WTC11 (cell line): Measurements from ENCODE around the gene KCNJ1. TPM values are rescaled to one million over a fixed set of nuclear protein-coding genes. Genes with fewer than 3 reads are reported as not detected.

Experiments used
- ATAC-seq: fragments of 200-7000 bp; cut with Tn5 transposase; 2 replicates; pipeline ENCODE4 v1.10.0; 2021; ENCODE audit warnings: mild to moderate bottlenecking, moderate library complexity
- CTCF ChIA-PET: fragments of 300-600 bp; sonication (Branson Sonifier 250); formaldehyde crosslinking; loops from one replicate; lab custom pipeline; 2021; ENCODE audit warnings: antibody characterized with exemption; lab: Charles Lee
- POLR2A ChIA-PET: fragments of 350-600 bp; sonication (Branson Sonifier 250); formaldehyde crosslinking; loops from one replicate; lab custom pipeline; 2021; ENCODE audit warnings: antibody characterized with exemption; lab: Charles Lee
- DNase-seq: peaks from one replicate; pipeline ENCODE4 v3.0.0; 2021; ENCODE audit warnings: low spot score
- H3K27ac Mint-ChIP-seq: 2 replicates; pipeline ENCODE4 v1.8.0; 2021; ENCODE audit warnings: mixed read lengths
- H3K27me3 Mint-ChIP-seq: 2 replicates; pipeline ENCODE4 v1.8.0; 2021; ENCODE audit warnings: low read depth, mild to moderate bottlenecking, moderate library complexity, mixed read lengths
- H3K36me3 Mint-ChIP-seq: 2 replicates; pipeline ENCODE4 v1.8.0; 2021; ENCODE audit warnings: mixed read lengths
- H3K4me1 Mint-ChIP-seq: 2 replicates; pipeline ENCODE4 v1.8.0; 2022; ENCODE audit warnings: mixed read lengths
- H3K4me3 Mint-ChIP-seq: 2 replicates; pipeline ENCODE4 v1.8.0; 2021; ENCODE audit warnings: mild to moderate bottlenecking, moderate library complexity, mixed read lengths
- H3K9me3 Mint-ChIP-seq: 2 replicates; pipeline ENCODE4 v1.8.0; 2021; ENCODE audit warnings: mixed read lengths
- ATF1 ChIP-seq: sonication (generic); formaldehyde crosslinking; IDR thresholded peaks from 2 replicates; pipeline ENCODE4 v1.8.1; 2023; ENCODE audit warnings: mild to moderate bottlenecking, moderate library complexity, missing genetic modification reagents
- ATF3 ChIP-seq: sonication (generic); formaldehyde crosslinking; conservative IDR thresholded peaks from 2 replicates; pipeline ENCODE4 v1.8.1; 2022; ENCODE audit warnings: mild to moderate bottlenecking, missing genetic modification reagents
- CREB1 ChIP-seq: sonication (generic); formaldehyde crosslinking; IDR thresholded peaks from 2 replicates; pipeline ENCODE4 v1.8.0; 2023; ENCODE audit warnings: mild to moderate bottlenecking, missing genetic modification reagents
- ETV6 ChIP-seq: sonication (generic); formaldehyde crosslinking; IDR thresholded peaks from 2 replicates; pipeline ENCODE4 v1.8.1; 2022; ENCODE audit warnings: mild to moderate bottlenecking, missing genetic modification reagents
- FOXP1 ChIP-seq: sonication (generic); formaldehyde crosslinking; IDR thresholded peaks from 2 replicates; pipeline ENCODE4 v1.8.0; 2022; ENCODE audit warnings: missing genetic modification reagents, mild to moderate bottlenecking, moderate library complexity, borderline replicate concordance
- JAZF1 ChIP-seq: fragments of 250-450 bp; sonication (Bioruptor Pico); IDR thresholded peaks from 2 replicates; pipeline ENCODE4 v1.9.0; 2021; ENCODE audit warnings: moderate library complexity, mild to moderate bottlenecking, inconsistent platforms
- NFYB ChIP-seq: sonication (generic); formaldehyde crosslinking; conservative IDR thresholded peaks from 2 replicates; pipeline ENCODE4 v1.8.0; 2022; ENCODE audit warnings: low read depth, missing genetic modification reagents
- NR1H2 ChIP-seq: sonication (generic); formaldehyde crosslinking; IDR thresholded peaks from 2 replicates; pipeline ENCODE4 v1.9.0; 2021; ENCODE audit warnings: mild to moderate bottlenecking, moderate library complexity, missing genetic modification reagents
- NR2C2 ChIP-seq: sonication (generic); formaldehyde crosslinking; IDR thresholded peaks from 2 replicates; pipeline ENCODE4 v1.8.0; 2022; ENCODE audit warnings: mild to moderate bottlenecking, missing genetic modification reagents
- OVOL2 ChIP-seq: fragments of 250-450 bp; sonication (Bioruptor Pico); IDR thresholded peaks from 2 replicates; pipeline ENCODE4 v1.9.0; 2021; ENCODE audit warnings: mild to moderate bottlenecking, borderline replicate concordance
- SOX15 ChIP-seq: fragments of 250-450 bp; sonication (Bioruptor Pico); IDR thresholded peaks from 2 replicates; pipeline ENCODE4 v1.9.0; 2021; ENCODE audit warnings: mild to moderate bottlenecking
- TEAD1 ChIP-seq: sonication (generic); formaldehyde crosslinking; IDR thresholded peaks from 2 replicates; pipeline ENCODE4 v1.8.0; 2022; ENCODE audit warnings: mild to moderate bottlenecking, missing genetic modification reagents
- USF1 ChIP-seq: sonication (generic); formaldehyde crosslinking; IDR thresholded peaks from 2 replicates; pipeline ENCODE4 v1.8.0; 2022; ENCODE audit warnings: mild to moderate bottlenecking, missing genetic modification reagents
- ZNF138 ChIP-seq: sonication (generic); formaldehyde crosslinking; conservative IDR thresholded peaks from 2 replicates; pipeline ENCODE4 v1.8.1; 2022; ENCODE audit warnings: mild to moderate bottlenecking, moderate library complexity, missing genetic modification reagents
- ZNF263 ChIP-seq: sonication (generic); formaldehyde crosslinking; IDR thresholded peaks from 2 replicates; pipeline ENCODE4 v1.8.1; 2022; ENCODE audit warnings: low read depth, mild to moderate bottlenecking, moderate library complexity, missing genetic modification reagents
- ZNF416 ChIP-seq: fragments of 250-450 bp; sonication (Bioruptor Pico); IDR thresholded peaks from 2 replicates; pipeline ENCODE4 v1.9.0; 2021; ENCODE audit warnings: mild to moderate bottlenecking, inconsistent platforms
- ZSCAN18 ChIP-seq: fragments of 250-450 bp; sonication (Bioruptor Pico); IDR thresholded peaks from 2 replicates; pipeline ENCODE4 v2.1.2; 2022; ENCODE audit warnings: mild to moderate bottlenecking, moderate library complexity
- total RNA-seq: library from RNA; stranded (reverse); gene quantifications from 3 replicates; pipeline ENCODE4 v1.2.3, GENCODE V29; 2021
- TF ChIP-seq, protein P1 (sequence below): fragments of 250-450 bp; sonication (Bioruptor Pico); IDR thresholded peaks from 2 replicates; pipeline ENCODE4 v1.9.0; 2021; ENCODE audit warnings: mild to moderate bottlenecking
- TF ChIP-seq, protein P2 (sequence below): sonication (generic); formaldehyde crosslinking; IDR thresholded peaks from 2 replicates; pipeline ENCODE4 v1.8.0; 2023; ENCODE audit warnings: missing genetic modification reagents
- TF ChIP-seq, protein P3 (sequence below): sonication (generic); formaldehyde crosslinking; IDR thresholded peaks from 2 replicates; pipeline ENCODE4 v1.8.1; 2023; ENCODE audit warnings: mild to moderate bottlenecking, missing genetic modification reagents, borderline replicate concordance

Gene KCNJ1
- total RNA-seq, 1 experiment from 2014 or later: 0.24 TPM

GRCh38 chr11:128860571-128861361, 6.3 kb downstream of the KCNJ1 start:
- POLR2A ChIA-PET: no interaction called here
- Mint-ChIP-seq H3K4me1 (peaks cover 22% of the 10 kb centered on the region), H3K36me3 (no peaks in the 10 kb centered on the region), H3K27ac (no peak overlapping the region), H3K27me3 (peaks cover 19% of the 10 kb centered on the region)
- ATAC-seq: no peak
- TF ChIP-seq ZSCAN18 (CRISPR knock-in tag): no peak
- TF ChIP-seq TEAD1: no peak
- TF ChIP-seq, protein P1, sequence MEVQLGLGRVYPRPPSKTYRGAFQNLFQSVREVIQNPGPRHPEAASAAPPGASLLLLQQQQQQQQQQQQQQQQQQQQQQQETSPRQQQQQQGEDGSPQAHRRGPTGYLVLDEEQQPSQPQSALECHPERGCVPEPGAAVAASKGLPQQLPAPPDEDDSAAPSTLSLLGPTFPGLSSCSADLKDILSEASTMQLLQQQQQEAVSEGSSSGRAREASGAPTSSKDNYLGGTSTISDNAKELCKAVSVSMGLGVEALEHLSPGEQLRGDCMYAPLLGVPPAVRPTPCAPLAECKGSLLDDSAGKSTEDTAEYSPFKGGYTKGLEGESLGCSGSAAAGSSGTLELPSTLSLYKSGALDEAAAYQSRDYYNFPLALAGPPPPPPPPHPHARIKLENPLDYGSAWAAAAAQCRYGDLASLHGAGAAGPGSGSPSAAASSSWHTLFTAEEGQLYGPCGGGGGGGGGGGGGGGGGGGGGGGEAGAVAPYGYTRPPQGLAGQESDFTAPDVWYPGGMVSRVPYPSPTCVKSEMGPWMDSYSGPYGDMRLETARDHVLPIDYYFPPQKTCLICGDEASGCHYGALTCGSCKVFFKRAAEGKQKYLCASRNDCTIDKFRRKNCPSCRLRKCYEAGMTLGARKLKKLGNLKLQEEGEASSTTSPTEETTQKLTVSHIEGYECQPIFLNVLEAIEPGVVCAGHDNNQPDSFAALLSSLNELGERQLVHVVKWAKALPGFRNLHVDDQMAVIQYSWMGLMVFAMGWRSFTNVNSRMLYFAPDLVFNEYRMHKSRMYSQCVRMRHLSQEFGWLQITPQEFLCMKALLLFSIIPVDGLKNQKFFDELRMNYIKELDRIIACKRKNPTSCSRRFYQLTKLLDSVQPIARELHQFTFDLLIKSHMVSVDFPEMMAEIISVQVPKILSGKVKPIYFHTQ: no peak
- TF ChIP-seq, protein P2, sequence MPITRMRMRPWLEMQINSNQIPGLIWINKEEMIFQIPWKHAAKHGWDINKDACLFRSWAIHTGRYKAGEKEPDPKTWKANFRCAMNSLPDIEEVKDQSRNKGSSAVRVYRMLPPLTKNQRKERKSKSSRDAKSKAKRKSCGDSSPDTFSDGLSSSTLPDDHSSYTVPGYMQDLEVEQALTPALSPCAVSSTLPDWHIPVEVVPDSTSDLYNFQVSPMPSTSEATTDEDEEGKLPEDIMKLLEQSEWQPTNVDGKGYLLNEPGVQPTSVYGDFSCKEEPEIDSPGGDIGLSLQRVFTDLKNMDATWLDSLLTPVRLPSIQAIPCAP (CRISPR knock-in tag): no peak
- TF ChIP-seq ZNF416 (CRISPR knock-in tag): no peak
- TF ChIP-seq CREB1 (CRISPR knock-in tag): no peak
- TF ChIP-seq, protein P3, sequence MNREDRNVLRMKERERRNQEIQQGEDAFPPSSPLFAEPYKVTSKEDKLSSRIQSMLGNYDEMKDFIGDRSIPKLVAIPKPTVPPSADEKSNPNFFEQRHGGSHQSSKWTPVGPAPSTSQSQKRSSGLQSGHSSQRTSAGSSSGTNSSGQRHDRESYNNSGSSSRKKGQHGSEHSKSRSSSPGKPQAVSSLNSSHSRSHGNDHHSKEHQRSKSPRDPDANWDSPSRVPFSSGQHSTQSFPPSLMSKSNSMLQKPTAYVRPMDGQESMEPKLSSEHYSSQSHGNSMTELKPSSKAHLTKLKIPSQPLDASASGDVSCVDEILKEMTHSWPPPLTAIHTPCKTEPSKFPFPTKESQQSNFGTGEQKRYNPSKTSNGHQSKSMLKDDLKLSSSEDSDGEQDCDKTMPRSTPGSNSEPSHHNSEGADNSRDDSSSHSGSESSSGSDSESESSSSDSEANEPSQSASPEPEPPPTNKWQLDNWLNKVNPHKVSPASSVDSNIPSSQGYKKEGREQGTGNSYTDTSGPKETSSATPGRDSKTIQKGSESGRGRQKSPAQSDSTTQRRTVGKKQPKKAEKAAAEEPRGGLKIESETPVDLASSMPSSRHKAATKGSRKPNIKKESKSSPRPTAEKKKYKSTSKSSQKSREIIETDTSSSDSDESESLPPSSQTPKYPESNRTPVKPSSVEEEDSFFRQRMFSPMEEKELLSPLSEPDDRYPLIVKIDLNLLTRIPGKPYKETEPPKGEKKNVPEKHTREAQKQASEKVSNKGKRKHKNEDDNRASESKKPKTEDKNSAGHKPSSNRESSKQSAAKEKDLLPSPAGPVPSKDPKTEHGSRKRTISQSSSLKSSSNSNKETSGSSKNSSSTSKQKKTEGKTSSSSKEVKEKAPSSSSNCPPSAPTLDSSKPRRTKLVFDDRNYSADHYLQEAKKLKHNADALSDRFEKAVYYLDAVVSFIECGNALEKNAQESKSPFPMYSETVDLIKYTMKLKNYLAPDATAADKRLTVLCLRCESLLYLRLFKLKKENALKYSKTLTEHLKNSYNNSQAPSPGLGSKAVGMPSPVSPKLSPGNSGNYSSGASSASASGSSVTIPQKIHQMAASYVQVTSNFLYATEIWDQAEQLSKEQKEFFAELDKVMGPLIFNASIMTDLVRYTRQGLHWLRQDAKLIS (CRISPR knock-in tag): no peak
- no peak for TF ChIP-seq NFYB (CRISPR knock-in tag)
- no peak for TF ChIP-seq ATF1 (CRISPR knock-in tag)
- no peak for TF ChIP-seq NR2C2 (CRISPR knock-in tag)
- TF ChIP-seq, all 79 proteins: peak for 0
- CTCF ChIA-PET: interaction anchor here (0.7 to 1.5 kb wide), 7 partner anchors 11 to 58 kb away, joined by 3 to 5 read pairs (median 3); no protein-coding TSS in a partner anchor
- Mint-ChIP-seq H3K4me3 (no peak overlapping the region), H3K9me3 (no peaks in the 10 kb centered on the region)
- no peak for DNase-seq

GRCh38 chr11:128859563-128860441, 7.3 kb downstream of the KCNJ1 start:
- Mint-ChIP-seq H3K4me1 (peaks cover 23% of the 10 kb centered on the region), H3K4me3 (no peak overlapping the region), H3K27me3 (peaks cover 19% of the 10 kb centered on the region), H3K9me3 (no peaks in the 10 kb centered on the region), H3K36me3 (no peaks in the 10 kb centered on the region), H3K27ac (no peak overlapping the region)
- ATAC-seq (peak; percentile 94), DNase-seq (peak; percentile 88)
- POLR2A ChIA-PET: no interaction called here
- CTCF ChIA-PET: interaction anchor here (0.7 to 1.0 kb wide), 4 partner anchors 10 to 29 kb away, joined by 3 to 5 read pairs (median 3); no protein-coding TSS in a partner anchor
- TF ChIP-seq USF1 (CRISPR knock-in tag): no peak
- TF ChIP-seq SOX15 (CRISPR knock-in tag): no peak
- no peak for TF ChIP-seq ATF3
- no peak for TF ChIP-seq FOXP1 (CRISPR knock-in tag)
- TF ChIP-seq ZNF138 (CRISPR knock-in tag): no peak
- TF ChIP-seq NR1H2 (CRISPR knock-in tag): no peak
- 0 out of 2 replicates have a peak, but pooled peaks have one; percentile 41 for TF ChIP-seq TEAD1
- TF ChIP-seq JAZF1 (CRISPR knock-in tag): no peak
- TF ChIP-seq ZNF263 (CRISPR knock-in tag): no peak
- no peak for TF ChIP-seq OVOL2
- no peak for TF ChIP-seq ETV6 (CRISPR knock-in tag)
